SH-SY5Y (cell line): ENCODE measurements around the gene MTCH1.

Source experiments
- GATA2 ChIP-seq: IDR thresholded peaks from 2 replicates; pipeline ENCODE4 v1.6.1; 2011; ENCODE audit warnings: mild to moderate bottlenecking, low read depth, low read length
- GATA3 ChIP-seq: IDR thresholded peaks from 2 replicates; pipeline ENCODE4 v1.6.1; 2011; ENCODE audit warnings: low read depth, mild to moderate bottlenecking, low read length, moderate library complexity

- TF ChIP-seq GATA2 (no peak), GATA3 (no peak)
Measured at GRCh38 chr6:37005061-37005810, 19.2 kb upstream of the MTCH1 start, which contains the start of gene FGD2.
